DND-41 (cell line): ENCODE measurements around the gene MEG3.

Source experiments
- ATAC-seq: fragments of 200-7000 bp; cut with Tn5 transposase; 3 replicates; pipeline ENCODE4 v1.9.1; 2021; ENCODE audit warnings: low read depth; ENCODE audit not compliant: insufficient read depth
- DNase-seq: peaks from one replicate; pipeline ENCODE4 v3.0.0-alpha.2; 2020
- H2AFZ ChIP-seq: 2 replicates; pipeline ENCODE4 v1.6.0; 2012; ENCODE audit warnings: low read depth, low read length
- H3K27ac ChIP-seq: 2 replicates; pipeline ENCODE4 v1.5.1; 2012; ENCODE audit warnings: low read length, inconsistent platforms
- H3K27me3 ChIP-seq: fragments of 200-600 bp; sonication (generic); 2 replicates; pipeline ENCODE4 v1.6.0; 2012; ENCODE audit warnings: low read length, mild to moderate bottlenecking, inconsistent platforms; ENCODE audit not compliant: insufficient read depth, poor library complexity
- H3K36me3 ChIP-seq: 2 replicates; pipeline ENCODE4 v1.5.1; 2012; ENCODE audit warnings: low read length, inconsistent platforms; ENCODE audit not compliant: insufficient read depth
- H3K4me1 ChIP-seq: 2 replicates; pipeline ENCODE4 v1.5.1; 2012; ENCODE audit warnings: mild to moderate bottlenecking, low read length; ENCODE audit not compliant: insufficient read depth
- H3K4me2 ChIP-seq: 2 replicates; pipeline ENCODE4 v1.6.0; 2012; ENCODE audit warnings: mild to moderate bottlenecking, moderate library complexity, low read length, inconsistent platforms; ENCODE audit not compliant: insufficient read depth
- H3K4me3 ChIP-seq, 2 experiments: fragments of 200-600 bp in 1 of 2; shearing (Covaris generic) in 1 of 2; 2 replicates each; pipeline ENCODE4 v1.5.1; 2012 to 2016; ENCODE audit warnings: inconsistent platforms in 2 of 2, low read length in 2 of 2, mild to moderate bottlenecking in 2 of 2, low read depth in 1 of 2, moderate library complexity in 1 of 2
- H3K79me2 ChIP-seq: 2 replicates; pipeline ENCODE4 v1.6.0; 2012; ENCODE audit warnings: low read length, inconsistent platforms; ENCODE audit not compliant: insufficient read depth
- H3K9ac ChIP-seq: 2 replicates; pipeline ENCODE4 v1.6.0; 2012; ENCODE audit warnings: low read depth, mild to moderate bottlenecking, inconsistent platforms, low read length, moderate library complexity
- H3K9me3 ChIP-seq: 2 replicates; pipeline ENCODE4 v1.5.1; 2012; ENCODE audit warnings: low read length, moderate library complexity, mild to moderate bottlenecking, inconsistent platforms; ENCODE audit not compliant: insufficient read depth, severe bottlenecking
- H4K20me1 ChIP-seq: 2 replicates; pipeline ENCODE4 v1.6.0; 2012; ENCODE audit warnings: low read length; ENCODE audit not compliant: insufficient read depth
- CTCF ChIP-seq: IDR thresholded peaks from 2 replicates; pipeline ENCODE4 v1.5.1; 2012; ENCODE audit warnings: borderline replicate concordance, low read length, moderate library complexity, mild to moderate bottlenecking; ENCODE audit not compliant: poor library complexity, severe bottlenecking; ENCODE audit errors: extremely low read depth
- EZH2 ChIP-seq: IDR thresholded peaks from 3 replicates; pipeline ENCODE4 v1.6.1; 2012; ENCODE audit warnings: borderline replicate concordance, low read depth, mild to moderate bottlenecking, moderate library complexity, low read length, inconsistent platforms; ENCODE audit not compliant: severe bottlenecking

The MEG3 gene

GRCh38 chr14:100904307-100905087 lies 78.6 kb downstream of the MEG3 start:
- ATAC-seq (peak; percentile 36; the same call in 1 of the 3 replicates), DNase-seq (peak; percentile 34)
- H3K36me3 ChIP-seq, result no peaks in the 10 kb centered on the region
- H2AFZ ChIP-seq, result no peak overlapping the region
- no peak overlapping the region for H3K9ac ChIP-seq
- H3K4me3 ChIP-seq, result no peak overlapping the region
- no peaks in the 10 kb centered on the region for H3K79me2 ChIP-seq
- no peak overlapping the region for H3K4me2 ChIP-seq
- peaks cover 14% of the 10 kb centered on the region for H3K27me3 ChIP-seq
- H3K9me3 ChIP-seq, result no peaks in the 10 kb centered on the region
- H4K20me1 ChIP-seq, result no peaks in the 10 kb centered on the region
- H3K4me1 ChIP-seq, result no peaks in the 10 kb centered on the region
- no peak overlapping the region for H3K27ac ChIP-seq
- TF ChIP-seq CTCF (peak; percentile 60), EZH2 (no peak)

GRCh38 chr14:100905166-100905565 lies 79.2 kb downstream of the MEG3 start:
- no peak overlapping the region for H3K4me2 ChIP-seq

GRCh38 chr14:100906420-100906819 lies 80.5 kb downstream of the MEG3 start:
- H3K27ac ChIP-seq, result no peak overlapping the region
- peak; percentile 43; the same call in 1 of the 3 replicates for ATAC-seq
- H3K9me3 ChIP-seq, result no peaks in the 10 kb centered on the region

More at GRCh38 chr14:100905166-100905565, 79.2 kb downstream of the MEG3 start:
- no peak overlapping the region for H3K4me3 ChIP-seq
- no peak overlapping the region for H2AFZ ChIP-seq
- H3K27ac ChIP-seq, result no peak overlapping the region
- H3K79me2 ChIP-seq, result no peaks in the 10 kb centered on the region
- no peaks in the 10 kb centered on the region for H3K36me3 ChIP-seq
- no peaks in the 10 kb centered on the region for H3K9me3 ChIP-seq
- TF ChIP-seq CTCF (no peak), EZH2 (no peak)
- ATAC-seq, result no peak
- H4K20me1 ChIP-seq, result no peaks in the 10 kb centered on the region
- DNase-seq, result no peak
- no peak overlapping the region for H3K9ac ChIP-seq
- peaks cover 11% of the 10 kb centered on the region for H3K27me3 ChIP-seq
- no peaks in the 10 kb centered on the region for H3K4me1 ChIP-seq

More at GRCh38 chr14:100906420-100906819, 80.5 kb downstream of the MEG3 start:
- Histone ChIP-seq H3K4me2 (no peak overlapping the region), H3K4me1 (no peaks in the 10 kb centered on the region), H3K27me3 (peaks cover 6% of the 10 kb centered on the region), H3K79me2 (no peaks in the 10 kb centered on the region), H4K20me1 (no peaks in the 10 kb centered on the region), H3K36me3 (no peaks in the 10 kb centered on the region), H3K4me3 (no peak overlapping the region), H3K9ac (no peak overlapping the region), H2AFZ (no peak overlapping the region)
- TF ChIP-seq EZH2 (no peak), CTCF (peak; percentile 64)
- no peak for DNase-seq
